MCF 10A (cell line): Measurements from ENCODE around the gene HNRNPA1L2. TPM values are rescaled to one million over a fixed set of nuclear protein-coding genes. Genes with fewer than 3 reads are reported as not detected.
A peak's percentile ranks its signal among the peaks of the same experiment; 100 is the strongest.
"Not testable (repeated sequence)": the region's sequence is repeated elsewhere in the genome, so short reads cannot be mapped to it uniquely, and the experiment has no call there.

Experiments used
- BruUV-seq: library from RNA; stranded (reverse); fragments of 400-500 nt; replicated peaks from 2 replicates; lab custom pipeline; 2021; lab: Mats Ljungman, UMichigan
- CTCF ChIA-PET: fragments of 300-600 bp; sonication (Branson Sonifier 250); formaldehyde crosslinking; extraction: SDS; loops from one replicate; lab custom pipeline; 2021; ENCODE audit warnings: antibody characterized with exemption, inconsistent platforms; lab: Yijun Ruan, JAX
- POLR2A ChIA-PET: fragments of 300-600, 350-650 bp; sonication (Branson Sonifier 250); formaldehyde crosslinking; extraction: SDS; loops from one replicate; lab custom pipeline; 2020; ENCODE audit warnings: antibody characterized with exemption, inconsistent platforms; lab: Yijun Ruan, JAX
- DNase-seq: peaks from one replicate; pipeline ENCODE4 v3.0.0-alpha.2; 2018; ENCODE audit not compliant: unreplicated experiment
- H3K27ac Mint-ChIP-seq: one replicate; pipeline ENCODE4 v1.8.0; 2022; ENCODE audit warnings: mild to moderate bottlenecking, low read depth, mixed read lengths; ENCODE audit not compliant: unreplicated experiment
- H3K27me3 Mint-ChIP-seq: one replicate; pipeline ENCODE4 v1.8.0; 2022; ENCODE audit warnings: mixed read lengths; ENCODE audit not compliant: insufficient read depth, unreplicated experiment
- H3K36me3 Mint-ChIP-seq: one replicate; pipeline ENCODE4 v1.8.0; 2022; ENCODE audit warnings: mild to moderate bottlenecking, moderate library complexity, mixed read lengths; ENCODE audit not compliant: insufficient read depth, unreplicated experiment
- H3K4me1 Mint-ChIP-seq: one replicate; pipeline ENCODE4 v1.8.0; 2022; ENCODE audit warnings: mixed read lengths; ENCODE audit not compliant: insufficient read depth, unreplicated experiment
- H3K4me3 Mint-ChIP-seq: one replicate; pipeline ENCODE4 v1.8.0; 2022; ENCODE audit warnings: mild to moderate bottlenecking, moderate library complexity, mixed read lengths; ENCODE audit not compliant: unreplicated experiment
- H3K9me3 Mint-ChIP-seq: one replicate; pipeline ENCODE4 v1.8.0; 2022; ENCODE audit warnings: mixed read lengths; ENCODE audit not compliant: unreplicated experiment
- intact Hi-C: fragments of 100-400 bp; cut with micrococcal nuclease; formaldehyde crosslinking; loops from 2 replicates; pipeline ENCODE4 v1.14.1; 2022
- total RNA-seq: library from RNA; stranded (reverse); gene quantifications from 2 replicates; pipeline ENCODE4 v1.2.3, GENCODE V29; 2022
- TF ChIP-seq, protein P1 (sequence below): fragments of 200-600 bp; IDR thresholded peaks from one replicate; pipeline ENCODE4 v1.8.0; 2022; ENCODE audit warnings: antibody characterized with exemption, mild to moderate bottlenecking; ENCODE audit not compliant: unreplicated experiment

HNRNPA1L2 gene
- total RNA-seq, 1 experiment from 2014 or later = 11.5 TPM

DNA sequence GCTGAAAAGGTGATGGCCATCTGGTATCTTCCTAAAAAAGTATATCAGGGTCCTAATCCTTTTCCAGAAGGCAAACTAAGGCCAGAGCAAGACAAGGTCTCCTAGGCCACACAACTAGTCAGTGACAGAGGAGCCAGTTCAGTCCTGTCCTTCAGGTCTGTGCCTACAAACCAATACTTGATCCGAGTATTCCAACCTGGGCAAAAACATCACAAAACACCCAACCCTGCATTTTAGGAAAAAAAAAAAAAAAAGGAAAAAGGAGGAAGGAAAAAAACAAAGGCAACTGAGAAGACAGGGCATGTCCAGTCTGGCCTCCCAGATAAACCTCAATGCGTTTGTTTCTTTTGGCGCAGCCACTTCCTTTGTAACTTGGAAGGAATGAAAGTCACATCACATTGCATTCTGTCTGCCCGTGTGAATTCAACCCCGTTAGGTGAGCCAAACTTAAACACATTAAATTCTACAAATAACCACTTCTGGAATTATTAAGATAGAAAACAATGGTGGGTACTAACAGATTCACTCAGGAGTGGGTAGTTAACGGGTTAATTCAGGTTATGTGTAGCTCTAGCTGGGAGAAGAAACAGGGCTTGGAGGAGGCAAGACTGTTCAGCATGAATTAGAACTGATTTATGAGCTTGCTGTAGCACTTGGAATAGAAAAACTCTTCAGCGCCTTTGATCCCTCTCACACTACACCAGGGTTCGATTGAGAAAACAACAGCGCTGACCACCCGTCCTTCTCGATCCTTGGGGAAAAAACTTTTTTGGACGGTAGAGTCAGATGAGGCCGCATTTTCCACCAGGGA lies 43.0 kb upstream of the HNRNPA1L2 start:
- ChIA-PET POLR2A (interaction anchor here (0.7 to 3.4 kb wide), 9 partner anchors 11 to 151 kb away, joined by 3 to 36 read pairs (median 5); partner anchors contain the start of genes CKAP2, SUGT1 and VPS36), CTCF (interaction anchor here (0.6 to 1.5 kb wide), 5 partner anchors 9 to 262 kb away, joined by 3 to 5 read pairs (median 3); partner anchors contain the start of gene VPS36)
- peak; percentile 87 for DNase-seq
- intact Hi-C loops = loop anchor here (1.0 kb wide), 1 partner anchor 53 kb away; the partner anchor contains the start of gene SUGT1
- TF ChIP-seq, protein P1, sequence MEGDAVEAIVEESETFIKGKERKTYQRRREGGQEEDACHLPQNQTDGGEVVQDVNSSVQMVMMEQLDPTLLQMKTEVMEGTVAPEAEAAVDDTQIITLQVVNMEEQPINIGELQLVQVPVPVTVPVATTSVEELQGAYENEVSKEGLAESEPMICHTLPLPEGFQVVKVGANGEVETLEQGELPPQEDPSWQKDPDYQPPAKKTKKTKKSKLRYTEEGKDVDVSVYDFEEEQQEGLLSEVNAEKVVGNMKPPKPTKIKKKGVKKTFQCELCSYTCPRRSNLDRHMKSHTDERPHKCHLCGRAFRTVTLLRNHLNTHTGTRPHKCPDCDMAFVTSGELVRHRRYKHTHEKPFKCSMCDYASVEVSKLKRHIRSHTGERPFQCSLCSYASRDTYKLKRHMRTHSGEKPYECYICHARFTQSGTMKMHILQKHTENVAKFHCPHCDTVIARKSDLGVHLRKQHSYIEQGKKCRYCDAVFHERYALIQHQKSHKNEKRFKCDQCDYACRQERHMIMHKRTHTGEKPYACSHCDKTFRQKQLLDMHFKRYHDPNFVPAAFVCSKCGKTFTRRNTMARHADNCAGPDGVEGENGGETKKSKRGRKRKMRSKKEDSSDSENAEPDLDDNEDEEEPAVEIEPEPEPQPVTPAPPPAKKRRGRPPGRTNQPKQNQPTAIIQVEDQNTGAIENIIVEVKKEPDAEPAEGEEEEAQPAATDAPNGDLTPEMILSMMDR = no peak
- Mint-ChIP-seq H3K9me3 (no peaks in the 10 kb centered on the region), H3K27me3 (no peaks in the 10 kb centered on the region), H3K4me1 (peaks cover 17% of the 10 kb centered on the region), H3K4me3 (peak overlapping the region; percentile 78), H3K27ac (peak overlapping the region; percentile 96), H3K36me3 (no peaks in the 10 kb centered on the region)
- TSS peak; percentile 68 for BruUV-seq

DNA sequence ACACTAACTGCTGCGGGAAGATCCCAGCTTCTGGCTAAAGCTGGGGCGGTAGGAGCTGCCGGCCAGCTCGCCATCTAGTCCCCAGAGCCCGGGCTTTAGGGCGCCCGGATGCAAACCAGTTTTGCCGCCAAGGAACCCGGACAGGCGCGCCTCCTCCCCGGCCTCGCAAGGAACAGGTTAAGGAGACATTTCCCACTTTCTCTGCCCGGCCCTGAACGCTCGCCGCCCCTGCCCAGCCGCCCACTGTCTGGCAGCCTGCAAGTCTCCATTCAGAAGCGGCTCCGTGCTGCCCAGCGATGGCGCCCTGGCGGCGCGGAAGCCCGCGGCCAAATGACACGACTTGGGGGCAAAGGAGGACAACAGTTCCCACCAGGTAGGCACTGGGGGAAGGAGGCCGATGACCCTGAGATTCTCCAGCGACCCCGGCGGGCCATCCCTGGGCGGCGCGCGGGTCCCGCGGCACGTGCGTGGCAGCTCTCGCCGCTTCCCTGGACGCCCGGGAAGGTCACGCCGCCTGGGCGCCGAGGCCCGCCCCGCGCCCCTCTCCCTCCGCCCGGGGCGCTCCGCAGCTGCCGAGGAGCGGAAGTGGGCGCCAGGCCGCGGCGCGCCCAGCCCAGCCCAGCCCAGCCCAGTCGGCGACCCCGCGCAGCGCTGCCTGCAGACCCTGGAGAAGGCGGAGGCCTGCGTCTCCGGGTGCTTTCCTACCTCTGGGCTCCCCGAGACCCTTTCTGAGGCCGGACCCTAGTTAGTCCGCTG lies 42.2 kb upstream of the HNRNPA1L2 start:
- Mint-ChIP-seq H3K9me3 (no peaks in the 10 kb centered on the region), H3K27ac (peak overlapping the region; percentile 96), H3K4me1 (peaks cover 17% of the 10 kb centered on the region), H3K36me3 (no peaks in the 10 kb centered on the region), H3K27me3 (no peaks in the 10 kb centered on the region), H3K4me3 (peak overlapping the region; percentile 78)
- peak; percentile 44 for DNase-seq
- TF ChIP-seq, protein P1 = no peak
- ChIA-PET POLR2A (interaction anchor here (0.7 to 3.4 kb wide), 9 partner anchors 10 to 150 kb away, joined by 3 to 36 read pairs (median 5); partner anchors contain the start of genes CKAP2, SUGT1 and VPS36), CTCF (interaction anchor here (0.6 to 1.5 kb wide), 7 partner anchors 9 to 263 kb away, joined by 3 to 5 read pairs (median 3); partner anchors contain the start of gene VPS36)
- intact Hi-C loops = loop anchor here (1.0 to 10.0 kb wide), 2 partner anchors 52 to 595 kb away; partner anchors contain the start of gene SUGT1
- no TSS peak for BruUV-seq

DNA sequence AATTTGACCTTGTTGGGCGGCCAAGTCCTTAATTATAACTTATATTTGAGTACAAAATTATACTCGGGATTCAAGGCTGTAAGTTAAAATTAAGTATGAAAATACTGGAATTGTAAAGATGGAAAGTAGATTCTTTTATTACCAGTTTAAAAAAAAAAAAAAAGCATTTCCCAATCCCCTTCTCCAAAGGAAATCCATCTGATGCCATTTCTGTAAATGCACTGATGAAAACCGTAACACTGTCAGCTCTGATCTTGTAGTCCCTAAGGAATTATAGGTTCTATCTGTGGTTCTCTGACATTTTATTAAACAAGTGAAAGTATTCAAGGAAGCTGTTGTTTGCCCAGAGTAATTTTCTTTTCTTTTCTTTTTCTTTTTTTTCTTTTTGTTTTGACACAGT lies 41.6 kb upstream of the HNRNPA1L2 start:
- H3K4me1 Mint-ChIP-seq = peaks cover 18% of the 10 kb centered on the region
- H3K27me3 Mint-ChIP-seq = no peaks in the 10 kb centered on the region
- BruUV-seq = no TSS peak
- TF ChIP-seq, protein P1 = no peak
- CTCF ChIA-PET = interaction anchor here (0.6 to 1.1 kb wide), 2 partner anchors 53 to 191 kb away, joined by 3 to 4 read pairs; no protein-coding TSS in a partner anchor
- DNase-seq = peak; percentile 8
- H3K27ac Mint-ChIP-seq = peak overlapping the region; percentile 96
- intact Hi-C loops = loop anchor here (10.0 kb wide), 1 partner anchor 594 kb away; no protein-coding TSS in a partner anchor
- no peaks in the 10 kb centered on the region for H3K36me3 Mint-ChIP-seq
- H3K4me3 Mint-ChIP-seq = peak overlapping the region; percentile 78
- POLR2A ChIA-PET = interaction anchor here (0.8 to 3.4 kb wide), 5 partner anchors 16 to 150 kb away, joined by 3 to 36 read pairs (median 6); partner anchors contain the start of genes SUGT1 and VPS36
- no peaks in the 10 kb centered on the region for H3K9me3 Mint-ChIP-seq

DNA sequence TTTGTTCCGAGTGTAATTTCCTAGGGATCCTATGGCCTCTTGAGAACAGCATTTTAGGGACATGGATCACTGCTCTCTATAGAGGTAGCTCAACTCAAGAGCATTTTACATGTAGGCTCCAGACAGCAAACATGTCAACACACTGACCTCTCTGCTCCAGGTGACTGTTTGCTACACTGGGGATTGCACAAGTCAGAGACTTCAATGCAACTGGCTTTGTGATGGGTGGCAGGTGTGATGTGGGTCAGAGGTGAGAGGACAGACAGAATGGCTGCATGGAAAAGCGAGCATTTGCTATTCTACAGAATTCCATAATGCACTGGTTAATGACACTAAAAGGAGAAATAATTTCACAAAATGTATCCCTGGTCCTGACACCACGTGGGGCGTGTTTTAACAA lies 38.9 kb upstream of the HNRNPA1L2 start:
- intact Hi-C loops = loop anchor here (10.0 kb wide), 1 partner anchor 591 kb away; no protein-coding TSS in a partner anchor
- H3K4me3 Mint-ChIP-seq, H3K9me3 Mint-ChIP-seq, H3K27ac Mint-ChIP-seq, DNase-seq, BruUV-seq, POLR2A ChIA-PET, H3K27me3 Mint-ChIP-seq, H3K36me3 Mint-ChIP-seq: not testable (repeated sequence)
- CTCF ChIA-PET = interaction anchor here (0.6 kb wide), 2 partner anchors 61 to 152 kb away, joined by 3 read pairs; no protein-coding TSS in a partner anchor
- peaks cover 32% of the 10 kb centered on the region for H3K4me1 Mint-ChIP-seq

DNA sequence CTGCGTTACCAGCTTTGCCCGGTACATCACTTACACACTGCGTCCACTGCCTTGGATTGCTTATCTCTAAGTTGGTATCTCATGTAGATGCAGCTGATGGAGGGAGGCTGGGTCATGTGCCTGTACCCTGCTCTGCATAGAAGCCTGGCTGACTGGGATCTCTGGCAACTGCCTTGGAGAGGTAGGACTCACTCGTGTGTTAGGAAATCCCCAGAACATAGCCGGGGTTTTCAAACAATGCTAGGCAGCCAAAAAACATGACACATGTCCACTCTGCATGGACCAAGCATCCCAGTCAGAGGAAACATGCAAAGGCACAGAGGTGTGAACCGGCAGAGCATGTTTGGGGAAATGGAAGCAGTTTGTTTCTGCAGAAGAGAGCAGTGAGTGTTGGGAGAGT lies 36.1 kb upstream of the HNRNPA1L2 start:
- H3K4me3 Mint-ChIP-seq, CTCF ChIA-PET, BruUV-seq, H3K36me3 Mint-ChIP-seq, H3K9me3 Mint-ChIP-seq, H3K27me3 Mint-ChIP-seq: not testable (repeated sequence)
- POLR2A ChIA-PET = interaction anchor here (1.0 to 1.7 kb wide), 2 partner anchors 11 to 12 kb away, joined by 4 to 7 read pairs; no protein-coding TSS in a partner anchor
- peaks cover 21% of the 10 kb centered on the region for H3K4me1 Mint-ChIP-seq
- peak overlapping the region; percentile 7 for H3K27ac Mint-ChIP-seq
- DNase-seq = peak; percentile 49
- intact Hi-C loops = loop anchor here (5.0 to 10.0 kb wide), 2 partner anchors 361 to 589 kb away; no protein-coding TSS in a partner anchor

DNA sequence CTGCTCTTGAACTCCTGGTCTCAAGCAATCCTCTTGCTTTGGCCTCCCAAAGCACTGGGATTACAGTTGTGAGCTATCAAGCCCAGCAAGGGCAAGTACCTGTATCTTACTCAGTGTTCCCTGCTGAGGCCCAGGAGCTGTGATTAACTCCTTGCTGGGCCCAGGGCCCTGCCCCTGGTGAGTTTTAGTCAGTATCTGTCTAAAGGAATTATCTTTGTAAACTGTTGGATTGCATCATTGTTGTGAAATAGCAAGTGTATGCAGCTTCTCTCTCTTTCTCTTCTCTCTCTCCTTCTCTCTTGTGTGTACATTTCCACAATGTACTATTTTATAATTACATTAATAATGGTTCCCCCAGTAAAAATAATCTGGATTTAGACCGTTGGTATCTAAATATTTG lies 35.4 kb upstream of the HNRNPA1L2 start:
- CTCF ChIA-PET = interaction anchor here (0.8 kb wide), 1 partner anchor 46 kb away, joined by 3 read pairs; the partner anchor contains the start of gene SUGT1
- POLR2A ChIA-PET = interaction anchor here (0.6 to 1.7 kb wide), 4 partner anchors 10 to 932 kb away, joined by 3 to 7 read pairs (median 4); no protein-coding TSS in a partner anchor
- Mint-ChIP-seq H3K27ac (peak overlapping the region; percentile 7), H3K4me1 (peaks cover 21% of the 10 kb centered on the region)
- intact Hi-C loops = loop anchor here (5.0 to 10.0 kb wide), 2 partner anchors 361 to 588 kb away; no protein-coding TSS in a partner anchor
- BruUV-seq, H3K36me3 Mint-ChIP-seq, H3K4me3 Mint-ChIP-seq, H3K9me3 Mint-ChIP-seq, H3K27me3 Mint-ChIP-seq: not testable (repeated sequence)
- peak; percentile 68 for DNase-seq
